Stimulated activated memory B cell treated with anti-CD40 and anti-IgM and Interleukin-4, amounts not matched to agents 10 μg/mL and 1 μg/mL and 100 μg/mL, for 72 hours (primary cell): ENCODE data around the gene OR6C76.
"Not testable (repeated sequence)": the region's sequence is repeated elsewhere in the genome, so short reads cannot be mapped to it uniquely, and the experiment has no call there.

Experiments used
- ATAC-seq: fragments of 150-1000 bp; cut with Tn5 transposase; 2 replicates; pipeline ENCODE4 v1.10.0; 2021
- H3K27ac Mint-ChIP-seq: one replicate; pipeline ENCODE4 v1.8.0; 2022; ENCODE audit warnings: mild to moderate bottlenecking, mixed read lengths
- H3K27me3 Mint-ChIP-seq: one replicate; pipeline ENCODE4 v1.8.0; 2022; ENCODE audit warnings: mixed read lengths
- H3K36me3 Mint-ChIP-seq: one replicate; pipeline ENCODE4 v1.8.0; 2022; ENCODE audit warnings: mixed read lengths
- H3K4me1 Mint-ChIP-seq: one replicate; pipeline ENCODE4 v1.8.0; 2022; ENCODE audit warnings: mixed read lengths
- H3K4me3 Mint-ChIP-seq: one replicate; pipeline ENCODE4 v1.8.0; 2022; ENCODE audit warnings: mild to moderate bottlenecking, moderate library complexity, mixed read lengths
- H3K9me3 Mint-ChIP-seq: one replicate; pipeline ENCODE4 v1.8.0; 2022; ENCODE audit warnings: mixed read lengths

Gene OR6C76

DNA sequence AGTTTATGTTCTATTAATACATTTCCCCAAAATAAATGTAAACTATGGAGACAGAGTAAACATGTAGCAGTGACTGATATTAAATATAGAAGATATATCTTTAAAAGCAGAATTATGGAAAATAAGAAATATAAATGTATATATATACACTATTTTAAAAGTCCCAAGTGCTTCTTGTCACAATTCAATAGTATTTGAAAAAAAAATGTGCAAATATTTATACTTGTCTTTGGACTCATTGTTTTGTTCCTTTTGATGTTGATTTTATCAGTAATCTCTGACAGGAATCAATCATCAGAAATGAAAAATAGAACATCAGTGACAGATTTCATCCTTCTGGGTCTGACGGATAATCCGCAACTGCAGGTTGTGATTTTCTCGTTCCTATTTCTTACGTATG is at the start of gene OR6C76:
TSS of gene OR6C76 (plus strand) at position 301 of the 400 bp plus-strand sequence. CDS start at position 301, 0 bp downstream.
- no peak within 1 kb of the TSS for H3K27ac Mint-ChIP-seq
- H3K4me1 Mint-ChIP-seq = no peaks in the 10 kb centered on the region
- no peak for ATAC-seq
- no peaks in the 10 kb centered on the region for H3K9me3 Mint-ChIP-seq
- H3K27me3 Mint-ChIP-seq = peaks cover 9% of the 10 kb centered on the region
- H3K36me3 Mint-ChIP-seq = no peaks in the 10 kb centered on the region
- H3K4me3 Mint-ChIP-seq = no peak within 1 kb of the TSS

DNA sequence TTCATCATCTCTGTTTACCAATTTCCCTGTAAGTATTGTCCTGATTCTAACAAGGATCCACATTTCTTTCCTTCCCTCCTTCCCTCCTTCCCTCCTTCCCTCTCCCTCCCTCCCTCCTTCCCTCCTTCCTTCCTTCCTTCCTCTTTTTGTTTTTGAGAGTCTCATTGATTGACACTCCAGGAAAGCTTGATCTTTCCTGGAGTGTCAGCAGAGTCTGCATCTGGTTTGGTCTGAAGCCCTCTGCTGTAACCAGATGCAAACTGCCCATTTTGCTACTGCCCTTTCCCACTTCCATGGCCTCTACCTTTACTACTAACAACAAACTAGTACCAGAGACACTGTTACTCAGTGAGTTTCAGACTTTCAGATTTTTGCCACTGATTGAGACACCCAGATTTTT is 40.2 kb upstream of the OR6C76 start:
- no peaks in the 10 kb centered on the region for H3K36me3 Mint-ChIP-seq
- no peaks in the 10 kb centered on the region for H3K9me3 Mint-ChIP-seq
- H3K4me3 Mint-ChIP-seq = no peak overlapping the region
- H3K27ac Mint-ChIP-seq = no peak overlapping the region
- ATAC-seq = no peak
- H3K4me1 Mint-ChIP-seq = no peaks in the 10 kb centered on the region
- no peaks in the 10 kb centered on the region for H3K27me3 Mint-ChIP-seq

DNA sequence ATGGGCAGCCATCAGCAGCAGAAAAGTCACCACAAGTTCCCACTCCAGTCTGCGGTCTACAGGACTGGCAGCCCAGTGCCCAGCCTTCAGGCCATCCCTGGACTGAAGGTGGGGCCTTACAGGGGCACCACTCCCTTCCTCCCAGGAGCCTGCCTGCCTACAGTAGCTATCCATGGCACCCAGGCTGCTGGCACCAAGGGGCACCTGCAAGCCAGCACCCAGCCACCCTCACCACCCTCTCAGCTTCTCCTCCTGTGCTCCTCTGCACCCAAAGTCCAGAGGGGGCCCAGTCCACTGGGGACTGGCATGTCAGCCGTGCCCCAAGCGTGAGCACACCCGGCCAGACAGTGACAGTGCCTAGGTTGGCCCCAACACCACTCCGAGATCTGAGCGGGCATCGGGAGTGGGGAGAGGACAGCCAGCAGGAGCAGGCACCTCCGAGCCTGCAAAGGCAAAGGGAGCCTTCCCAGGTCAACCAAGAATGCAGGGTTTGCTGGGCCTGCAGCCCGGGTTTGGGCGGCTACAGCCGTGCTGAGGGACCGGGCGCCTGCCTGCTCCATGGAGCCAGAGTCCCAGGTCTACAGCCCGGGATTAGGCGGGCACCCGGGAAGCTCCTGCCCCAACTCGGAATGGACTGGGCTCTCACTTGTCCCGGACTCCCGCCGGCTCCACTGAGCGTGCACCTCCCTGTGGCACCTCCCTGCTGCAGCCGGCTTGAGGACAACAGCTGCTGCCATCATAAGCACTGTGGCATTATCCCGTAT is 33.8 kb upstream of the OR6C76 start:
- no peak overlapping the region for H3K27ac Mint-ChIP-seq
- H3K27me3 Mint-ChIP-seq = no peaks in the 10 kb centered on the region
- H3K4me1 Mint-ChIP-seq = no peaks in the 10 kb centered on the region
- no peaks in the 10 kb centered on the region for H3K9me3 Mint-ChIP-seq
- peak; percentile 41 for ATAC-seq
- H3K36me3 Mint-ChIP-seq = no peaks in the 10 kb centered on the region
- H3K4me3 Mint-ChIP-seq = no peak overlapping the region

DNA sequence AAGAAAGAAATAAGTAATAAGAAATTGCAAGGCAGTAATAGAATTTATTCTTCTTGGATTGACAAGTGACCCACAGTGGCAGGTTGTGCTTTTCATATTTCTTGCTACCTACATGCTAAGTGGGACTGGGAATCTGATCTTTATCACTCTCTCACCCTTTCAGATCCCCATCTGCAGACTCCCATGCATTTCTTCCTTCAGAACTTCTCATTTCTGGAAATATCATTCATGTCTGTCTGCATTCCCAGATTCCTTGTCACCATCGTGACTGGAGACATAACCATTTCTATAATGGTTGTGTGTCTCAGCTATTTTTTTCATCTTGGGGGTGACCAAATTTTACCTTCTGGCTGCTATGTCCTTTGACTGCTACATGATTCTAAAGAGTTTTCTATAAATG is 29.7 kb upstream of the OR6C76 start:
- Mint-ChIP-seq H3K4me3 (no peak overlapping the region), H3K36me3 (no peaks in the 10 kb centered on the region), H3K4me1 (no peaks in the 10 kb centered on the region), H3K9me3 (no peaks in the 10 kb centered on the region), H3K27ac (no peak overlapping the region), H3K27me3 (no peaks in the 10 kb centered on the region)
- ATAC-seq = no peak

DNA sequence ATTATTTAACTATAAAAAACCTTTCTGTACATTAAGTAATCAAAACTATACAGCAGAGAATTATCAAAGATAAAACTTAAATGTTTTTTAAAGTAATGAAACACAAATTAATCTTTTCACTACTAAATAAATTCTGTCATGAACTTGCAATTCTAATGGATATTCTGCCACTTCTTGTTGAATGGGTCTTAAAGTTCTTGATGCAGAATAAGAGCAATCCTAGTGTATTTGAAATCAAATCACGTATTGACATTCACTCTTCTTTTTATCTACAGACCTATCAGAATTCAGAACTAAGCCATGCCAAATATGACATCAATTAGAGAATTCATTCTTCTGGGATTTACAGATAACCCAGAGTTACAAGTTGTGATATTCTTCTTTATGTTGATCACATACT is 25.8 kb upstream of the OR6C76 start, which contains the start of gene OR6C65:
TSS of gene OR6C65 (plus strand) at position 301 of the 400 bp plus-strand sequence. CDS start at position 301, 0 bp downstream.
- H3K4me3 Mint-ChIP-seq = no peak within 1 kb of the TSS
- no peaks in the 10 kb centered on the region for H3K36me3 Mint-ChIP-seq
- H3K4me1 Mint-ChIP-seq = no peaks in the 10 kb centered on the region
- ATAC-seq = no peak
- no peaks in the 10 kb centered on the region for H3K27me3 Mint-ChIP-seq
- H3K27ac Mint-ChIP-seq = no peak within 1 kb of the TSS
- no peaks in the 10 kb centered on the region for H3K9me3 Mint-ChIP-seq

DNA sequence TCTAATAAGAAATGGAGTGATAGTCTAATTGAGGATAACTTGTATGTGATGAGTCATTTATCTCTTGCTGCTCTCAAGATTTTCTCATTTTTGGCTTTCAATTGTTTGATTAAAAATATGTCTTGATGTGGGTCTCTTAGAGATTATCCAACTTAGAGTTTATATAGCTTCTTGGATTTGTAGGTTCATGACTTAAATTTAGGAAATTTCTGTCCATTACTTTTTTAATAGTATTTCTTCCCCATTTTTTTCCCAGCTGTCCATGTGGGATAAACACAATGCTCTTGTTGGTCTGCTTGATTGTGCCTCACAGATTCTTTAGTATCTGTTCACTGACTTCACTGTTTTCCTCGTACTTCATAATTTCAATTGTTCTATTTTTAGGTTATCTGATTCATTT is 18.2 kb upstream of the OR6C76 start:
- Mint-ChIP-seq H3K27ac (no peak overlapping the region), H3K4me1 (no peaks in the 10 kb centered on the region), H3K9me3 (peaks cover 6% of the 10 kb centered on the region), H3K36me3 (no peaks in the 10 kb centered on the region), H3K4me3 (no peak overlapping the region), H3K27me3 (no peaks in the 10 kb centered on the region)
- ATAC-seq = no peak

DNA sequence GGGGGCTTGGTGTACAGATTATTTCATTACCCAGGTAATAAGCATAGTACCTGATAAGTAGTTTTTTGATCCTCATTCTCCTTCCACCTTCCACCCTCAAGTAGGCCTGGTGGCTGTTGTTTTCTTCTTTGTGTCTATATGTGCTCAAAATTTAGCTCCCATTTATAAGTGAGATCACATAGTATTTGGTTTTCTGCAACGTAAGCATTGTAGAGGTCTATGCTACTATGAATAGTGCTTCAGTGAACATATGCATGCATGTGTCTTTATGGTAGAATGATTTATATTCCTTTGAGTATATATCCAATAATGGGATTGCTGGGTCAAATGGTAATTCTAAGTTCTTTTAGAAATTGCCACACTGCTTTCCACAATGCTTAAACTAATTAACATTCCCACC is 16.9 kb upstream of the OR6C76 start:
- not testable (repeated sequence) for H3K4me1 Mint-ChIP-seq, H3K9me3 Mint-ChIP-seq, H3K27me3 Mint-ChIP-seq, H3K27ac Mint-ChIP-seq, H3K4me3 Mint-ChIP-seq, ATAC-seq, H3K36me3 Mint-ChIP-seq

DNA sequence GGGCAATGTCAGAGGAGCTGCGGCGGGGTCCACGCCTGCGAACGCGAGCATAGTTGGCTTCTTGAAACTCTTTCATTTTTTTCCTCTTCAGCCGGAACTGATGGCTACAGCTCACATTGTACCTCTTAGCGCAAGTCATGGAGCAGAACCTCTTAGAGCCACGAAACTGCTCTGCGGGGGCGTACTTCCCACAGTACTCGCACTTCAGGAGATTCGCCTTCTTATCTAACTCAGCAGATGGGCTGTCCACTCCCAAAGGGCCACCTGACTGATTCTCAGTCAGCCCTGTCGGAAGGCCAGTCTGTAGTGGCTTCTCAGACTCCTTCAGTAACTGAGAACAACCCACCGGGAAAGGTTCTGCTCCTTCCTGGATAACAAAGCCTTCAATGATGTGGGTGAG is 13.9 kb upstream of the OR6C76 start:
- not testable (repeated sequence) for H3K4me3 Mint-ChIP-seq, H3K27ac Mint-ChIP-seq, H3K36me3 Mint-ChIP-seq, H3K9me3 Mint-ChIP-seq, H3K4me1 Mint-ChIP-seq, ATAC-seq
- H3K27me3 Mint-ChIP-seq = peaks cover 21% of the 10 kb centered on the region

DNA sequence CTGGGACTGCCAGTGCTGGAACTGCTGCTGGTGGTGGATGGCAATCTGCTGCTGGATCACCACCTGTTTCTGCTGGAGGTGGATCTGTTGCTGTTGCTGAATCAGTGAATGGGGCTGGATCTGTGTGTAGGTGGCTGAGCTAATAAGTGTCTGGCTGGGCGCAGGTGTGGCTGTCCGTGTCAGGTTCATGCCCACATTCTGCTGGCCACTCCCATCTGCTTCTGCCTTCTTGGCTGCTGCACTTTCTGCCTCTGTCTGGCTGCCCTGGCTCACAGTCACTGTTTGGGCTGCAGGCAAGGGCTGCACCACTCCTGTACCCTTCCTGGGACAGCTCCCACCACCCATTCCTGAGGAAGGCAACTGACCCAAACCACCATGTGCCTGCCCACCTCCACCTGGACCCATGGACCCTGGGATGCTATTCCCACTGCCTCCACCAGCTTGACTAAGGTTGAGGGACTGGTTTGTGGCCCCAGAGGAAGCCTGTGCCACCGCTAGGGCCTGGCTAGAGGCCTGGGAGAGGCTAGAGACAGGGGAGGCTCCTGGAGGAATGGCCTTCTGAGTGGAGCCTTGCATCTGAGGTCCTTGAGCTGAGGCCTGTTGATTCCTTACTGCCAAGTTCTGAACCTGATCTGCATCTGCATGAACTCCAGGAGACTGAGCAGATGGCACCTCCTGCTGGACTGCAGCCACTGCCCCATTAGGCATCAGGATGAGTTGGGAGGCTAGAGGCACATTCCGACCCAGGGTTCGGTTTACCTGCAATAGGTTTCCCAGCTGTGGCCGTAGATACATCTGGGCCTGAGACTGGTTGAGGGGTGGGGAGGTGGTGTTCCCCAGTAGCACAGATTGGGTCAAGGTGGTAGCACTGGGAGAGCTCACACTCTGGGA is 12.3 kb upstream of the OR6C76 start:
- H3K27me3 Mint-ChIP-seq = peaks cover 37% of the 10 kb centered on the region
- H3K4me1 Mint-ChIP-seq, H3K4me3 Mint-ChIP-seq, H3K27ac Mint-ChIP-seq, H3K36me3 Mint-ChIP-seq, H3K9me3 Mint-ChIP-seq: not testable (repeated sequence)
- ATAC-seq = peak; percentile 7

DNA sequence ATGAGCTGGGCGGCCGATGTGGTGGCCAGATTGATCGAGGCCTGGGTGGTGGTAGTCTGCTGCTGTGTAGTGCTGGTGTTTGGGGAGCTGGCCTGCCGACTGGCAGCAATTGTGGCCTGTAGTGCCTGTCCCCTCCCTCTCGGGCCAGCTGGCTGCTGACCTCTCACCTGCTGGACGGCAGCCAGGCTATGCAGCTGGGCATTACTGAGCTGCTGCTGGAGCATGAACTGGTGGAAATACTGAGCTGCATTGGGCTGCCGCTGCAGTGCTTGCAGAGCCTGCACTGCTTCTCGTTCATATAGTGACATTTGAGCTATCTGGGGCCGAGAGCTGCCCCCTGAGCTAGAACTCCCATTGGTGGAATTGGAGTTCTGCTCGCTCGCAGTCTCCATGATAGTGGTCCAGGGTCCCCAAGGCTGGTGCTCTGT is 11.6 kb upstream of the OR6C76 start:
- not testable (repeated sequence) for H3K36me3 Mint-ChIP-seq, H3K4me1 Mint-ChIP-seq, H3K27ac Mint-ChIP-seq, H3K4me3 Mint-ChIP-seq, ATAC-seq, H3K9me3 Mint-ChIP-seq
- peaks cover 44% of the 10 kb centered on the region for H3K27me3 Mint-ChIP-seq

DNA sequence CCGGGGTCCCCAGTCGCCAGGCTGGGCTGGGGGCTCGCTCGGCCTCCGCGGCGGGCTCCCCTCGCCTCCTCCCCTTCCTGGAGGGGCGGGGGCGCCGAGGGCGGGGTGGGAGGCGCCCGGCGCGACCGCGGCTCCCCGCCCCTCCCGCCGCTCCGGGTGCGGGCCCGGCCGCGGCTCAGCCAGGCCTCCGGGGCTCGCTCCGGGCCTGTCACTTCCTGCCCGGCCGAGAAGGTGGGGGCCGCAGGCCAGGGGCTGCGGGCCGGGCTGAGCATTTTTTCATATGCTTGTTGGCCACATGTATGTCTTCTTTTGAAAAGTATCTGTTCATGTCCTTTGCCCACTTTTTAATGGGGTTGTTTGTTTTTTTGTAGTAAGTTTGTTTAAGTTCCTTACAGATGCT is 11.2 kb upstream of the OR6C76 start:
- Mint-ChIP-seq H3K4me3 (peak overlapping the region; percentile 39), H3K27me3 (peaks cover 48% of the 10 kb centered on the region)
- not testable (repeated sequence) for H3K36me3 Mint-ChIP-seq, H3K27ac Mint-ChIP-seq, H3K9me3 Mint-ChIP-seq, H3K4me1 Mint-ChIP-seq
- ATAC-seq = peak; percentile 73

DNA sequence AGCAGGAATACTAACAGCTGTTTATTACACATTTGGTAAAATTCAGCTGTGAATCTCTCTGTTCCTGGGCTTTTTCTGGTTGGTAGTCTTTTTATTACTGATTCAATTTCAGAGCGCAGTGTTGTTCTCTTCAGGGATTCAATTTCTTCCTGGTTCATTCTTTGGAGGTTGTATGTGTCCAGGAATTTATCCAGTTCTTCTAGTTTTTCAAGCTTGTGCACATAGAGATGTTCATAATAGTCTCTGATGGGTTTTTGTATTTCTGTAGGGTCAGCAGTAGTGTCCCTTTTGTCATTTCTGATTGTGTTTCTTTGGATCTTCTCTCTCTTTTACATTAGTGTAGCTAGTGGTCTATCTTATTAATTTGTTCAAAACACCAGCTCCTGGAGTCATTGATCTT is 9.1 kb upstream of the OR6C76 start:
- Mint-ChIP-seq H3K4me3 (no peak overlapping the region), H3K9me3 (no peaks in the 10 kb centered on the region), H3K27ac (no peak overlapping the region), H3K27me3 (peaks cover 48% of the 10 kb centered on the region), H3K36me3 (no peaks in the 10 kb centered on the region), H3K4me1 (peaks cover 8% of the 10 kb centered on the region)
- ATAC-seq = no peak

DNA sequence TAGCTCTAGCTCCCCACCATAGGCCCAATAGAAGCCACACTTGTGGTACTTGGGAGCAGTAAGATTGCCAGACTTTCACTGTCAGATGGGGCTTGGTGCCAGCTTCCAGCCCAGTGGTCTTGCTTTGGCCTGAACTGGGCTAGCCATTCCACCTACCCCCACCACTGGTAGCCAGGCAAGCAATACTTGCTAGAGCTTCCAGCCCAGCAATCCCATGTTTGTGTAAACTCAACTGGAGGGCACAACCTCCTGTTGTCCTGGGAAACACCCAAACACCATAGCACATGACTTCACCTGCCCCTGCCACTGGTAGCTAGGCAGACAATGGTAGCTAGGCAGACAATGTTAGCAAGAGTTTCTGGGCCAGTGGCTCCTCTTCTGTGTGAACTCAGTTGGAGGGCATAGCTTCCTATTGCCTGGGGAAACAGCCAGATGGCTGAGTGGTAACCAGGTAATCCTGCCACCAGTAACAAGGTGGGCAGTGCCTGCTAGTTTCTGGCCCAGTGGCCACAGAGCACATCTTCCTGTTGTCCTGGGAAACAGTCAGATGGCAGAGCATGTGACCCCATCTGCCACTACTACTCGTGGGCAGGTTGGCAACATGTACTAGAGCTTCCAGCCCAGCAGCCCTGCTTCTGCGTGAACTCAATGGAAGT is 5.6 kb upstream of the OR6C76 start:
- Mint-ChIP-seq H3K27me3 (peaks cover 43% of the 10 kb centered on the region), H3K4me1 (peaks cover 3% of the 10 kb centered on the region), H3K36me3 (no peaks in the 10 kb centered on the region), H3K27ac (no peak overlapping the region), H3K9me3 (no peaks in the 10 kb centered on the region), H3K4me3 (no peak overlapping the region)
- no peak for ATAC-seq

DNA sequence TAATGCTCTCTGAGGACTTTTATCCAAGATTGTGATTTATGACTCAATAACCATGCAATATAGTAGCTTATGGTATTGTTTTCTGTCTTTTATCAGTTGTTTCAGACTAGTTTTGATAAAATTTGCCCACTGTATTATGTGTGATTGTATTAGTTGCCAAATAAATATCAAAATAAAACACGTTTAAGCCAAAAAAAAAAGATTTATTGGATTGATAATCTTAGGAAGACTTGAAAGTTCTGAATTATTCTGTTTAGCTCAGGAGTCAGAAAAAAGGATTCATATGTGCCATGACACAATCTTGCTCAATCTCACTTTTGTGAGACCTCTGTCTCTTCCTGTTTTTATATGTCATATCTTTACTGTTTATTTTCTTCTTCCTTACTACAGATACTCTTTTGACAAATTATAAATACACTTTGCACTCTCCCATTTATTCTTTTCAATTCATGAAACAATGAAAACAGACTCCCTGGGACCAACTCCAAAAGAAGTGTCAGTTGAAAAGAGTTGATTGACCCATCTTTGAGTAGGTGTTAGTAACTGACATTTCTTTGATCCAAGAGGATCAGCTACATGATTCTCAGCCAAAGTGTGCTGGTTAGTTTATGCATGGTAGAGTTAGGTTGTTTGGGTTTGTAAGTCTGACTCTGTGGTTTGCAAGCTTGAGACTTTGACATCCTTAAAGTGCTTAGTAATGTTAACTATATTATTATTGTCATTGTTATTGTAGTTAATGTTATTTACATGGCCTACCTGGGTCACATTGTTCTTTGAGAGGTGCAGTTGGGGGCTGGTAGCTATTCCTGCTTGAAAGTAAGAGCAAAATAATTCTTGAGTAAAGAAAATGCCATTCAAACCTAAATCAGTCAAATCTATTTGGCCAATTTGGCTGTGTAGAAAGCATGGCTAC is 2.5 kb downstream of the OR6C76 start:
- no peak for ATAC-seq
- H3K36me3 Mint-ChIP-seq = no peaks in the 10 kb centered on the region
- H3K4me1 Mint-ChIP-seq = no peaks in the 10 kb centered on the region
- no peak overlapping the region for H3K4me3 Mint-ChIP-seq
- H3K27ac Mint-ChIP-seq = no peak overlapping the region
- no peaks in the 10 kb centered on the region for H3K9me3 Mint-ChIP-seq
- peaks cover 18% of the 10 kb centered on the region for H3K27me3 Mint-ChIP-seq

DNA sequence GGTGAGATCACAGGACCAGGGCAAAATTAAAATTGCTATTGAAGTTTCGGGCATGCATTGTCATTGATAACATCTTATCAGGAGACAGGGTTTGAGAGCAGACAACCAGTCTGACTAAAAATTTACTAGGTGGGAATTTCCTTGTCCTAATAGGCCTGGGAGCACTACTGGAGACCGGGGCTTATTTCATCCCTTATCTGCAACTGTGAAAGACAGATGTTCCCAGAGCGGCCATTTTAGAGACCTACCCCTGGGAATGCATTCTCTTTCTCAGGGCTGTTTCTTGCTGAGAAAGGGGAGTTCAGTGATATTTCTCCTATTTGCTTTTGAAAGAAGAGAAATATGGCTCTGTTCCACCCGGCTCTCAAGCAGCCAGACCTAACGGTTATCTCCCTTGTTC is 15.2 kb downstream of the OR6C76 start:
- H3K4me1 Mint-ChIP-seq, H3K4me3 Mint-ChIP-seq, H3K36me3 Mint-ChIP-seq, H3K27ac Mint-ChIP-seq, ATAC-seq: not testable (repeated sequence)
- peaks cover 11% of the 10 kb centered on the region for H3K27me3 Mint-ChIP-seq
- H3K9me3 Mint-ChIP-seq = peaks cover 10% of the 10 kb centered on the region
